ENCODE measurements around the gene RPS6KA6.

Gene RPS6KA6

DNA sequence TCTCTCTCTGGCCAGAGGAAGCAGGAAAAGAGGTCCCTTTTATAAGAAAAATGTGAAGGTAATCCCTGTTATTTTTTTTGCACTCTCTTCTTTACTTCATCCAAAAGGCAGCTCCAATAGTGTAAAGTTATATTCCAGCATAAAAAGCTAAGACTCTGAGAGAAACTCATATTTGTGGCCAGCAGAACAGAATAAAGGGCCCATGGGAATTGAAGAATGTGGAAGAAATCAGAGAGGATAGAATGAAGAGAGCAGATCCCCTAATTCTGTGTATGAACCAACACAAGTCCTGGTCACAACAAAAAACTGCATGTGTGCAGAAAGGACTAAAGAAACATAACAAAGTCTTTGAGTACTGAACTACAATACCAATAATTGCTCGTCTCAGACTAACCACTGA, 22.3 kb downstream of the RPS6KA6 start:
- no peak for TF ChIP-seq ZC3H10 (CRISPR knock-in tag; IDR thresholded peaks at IDR 0.05)
- TF ChIP-seq CSDC2 (CRISPR knock-in tag; IDR thresholded peaks at IDR 0.05), result no peak
- TF ChIP-seq ZNF565 (CRISPR knock-in tag; conservative IDR thresholded peaks at IDR 0.05; ENCODE audit: low read depth), result no peak
- no peak for TF ChIP-seq ZFP30 (CRISPR knock-in tag; IDR thresholded peaks at IDR 0.05)
- no peak for TF ChIP-seq TCF4 (CRISPR knock-in tag; IDR thresholded peaks at IDR 0.05; ENCODE audit: borderline replicate concordance)
- no peak for TF ChIP-seq ESRRG (CRISPR knock-in tag; IDR thresholded peaks at IDR 0.05)
- TF ChIP-seq TOX (CRISPR knock-in tag; IDR thresholded peaks at IDR 0.05; ENCODE audit: borderline replicate concordance), result no peak
- ATAC-seq, result no peak

DNA sequence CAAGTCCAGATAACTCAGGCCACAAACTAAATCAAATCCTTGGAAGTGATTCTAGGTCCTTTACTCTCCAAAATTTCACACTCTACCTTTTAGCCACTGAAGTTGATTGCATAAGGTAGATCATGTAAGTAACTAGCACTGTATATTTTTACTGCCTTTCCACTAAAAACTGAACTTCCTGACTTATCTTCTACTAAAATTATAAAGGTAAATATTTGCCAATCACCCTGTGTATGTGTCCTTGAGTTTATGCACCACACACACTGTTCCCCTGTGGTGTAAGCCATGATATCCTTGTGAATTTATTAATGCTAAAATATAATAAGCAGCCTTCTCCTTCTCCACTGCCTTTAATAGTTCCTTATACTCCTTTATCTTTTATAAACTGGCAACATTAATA, 25.6 kb downstream of the RPS6KA6 start:
- no peak for ATAC-seq
- no peak for TF ChIP-seq ZNF8 (CRISPR knock-in tag; IDR thresholded peaks at IDR 0.05)
- TF ChIP-seq, protein P1, sequence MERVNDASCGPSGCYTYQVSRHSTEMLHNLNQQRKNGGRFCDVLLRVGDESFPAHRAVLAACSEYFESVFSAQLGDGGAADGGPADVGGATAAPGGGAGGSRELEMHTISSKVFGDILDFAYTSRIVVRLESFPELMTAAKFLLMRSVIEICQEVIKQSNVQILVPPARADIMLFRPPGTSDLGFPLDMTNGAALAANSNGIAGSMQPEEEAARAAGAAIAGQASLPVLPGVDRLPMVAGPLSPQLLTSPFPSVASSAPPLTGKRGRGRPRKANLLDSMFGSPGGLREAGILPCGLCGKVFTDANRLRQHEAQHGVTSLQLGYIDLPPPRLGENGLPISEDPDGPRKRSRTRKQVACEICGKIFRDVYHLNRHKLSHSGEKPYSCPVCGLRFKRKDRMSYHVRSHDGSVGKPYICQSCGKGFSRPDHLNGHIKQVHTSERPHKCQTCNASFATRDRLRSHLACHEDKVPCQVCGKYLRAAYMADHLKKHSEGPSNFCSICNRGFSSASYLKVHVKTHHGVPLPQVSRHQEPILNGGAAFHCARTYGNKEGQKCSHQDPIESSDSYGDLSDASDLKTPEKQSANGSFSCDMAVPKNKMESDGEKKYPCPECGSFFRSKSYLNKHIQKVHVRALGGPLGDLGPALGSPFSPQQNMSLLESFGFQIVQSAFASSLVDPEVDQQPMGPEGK (CRISPR knock-in tag; IDR thresholded peaks at IDR 0.05; ENCODE audit: borderline replicate concordance), result no peak
- TF ChIP-seq, protein P2, sequence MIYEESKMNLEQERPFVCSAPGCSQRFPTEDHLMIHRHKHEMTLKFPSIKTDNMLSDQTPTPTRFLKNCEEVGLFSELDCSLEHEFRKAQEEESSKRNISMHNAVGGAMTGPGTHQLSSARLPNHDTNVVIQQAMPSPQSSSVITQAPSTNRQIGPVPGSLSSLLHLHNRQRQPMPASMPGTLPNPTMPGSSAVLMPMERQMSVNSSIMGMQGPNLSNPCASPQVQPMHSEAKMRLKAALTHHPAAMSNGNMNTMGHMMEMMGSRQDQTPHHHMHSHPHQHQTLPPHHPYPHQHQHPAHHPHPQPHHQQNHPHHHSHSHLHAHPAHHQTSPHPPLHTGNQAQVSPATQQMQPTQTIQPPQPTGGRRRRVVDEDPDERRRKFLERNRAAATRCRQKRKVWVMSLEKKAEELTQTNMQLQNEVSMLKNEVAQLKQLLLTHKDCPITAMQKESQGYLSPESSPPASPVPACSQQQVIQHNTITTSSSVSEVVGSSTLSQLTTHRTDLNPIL (CRISPR knock-in tag; IDR thresholded peaks at IDR 0.05; ENCODE audit: low read depth), result no peak
- TF ChIP-seq, protein P3, sequence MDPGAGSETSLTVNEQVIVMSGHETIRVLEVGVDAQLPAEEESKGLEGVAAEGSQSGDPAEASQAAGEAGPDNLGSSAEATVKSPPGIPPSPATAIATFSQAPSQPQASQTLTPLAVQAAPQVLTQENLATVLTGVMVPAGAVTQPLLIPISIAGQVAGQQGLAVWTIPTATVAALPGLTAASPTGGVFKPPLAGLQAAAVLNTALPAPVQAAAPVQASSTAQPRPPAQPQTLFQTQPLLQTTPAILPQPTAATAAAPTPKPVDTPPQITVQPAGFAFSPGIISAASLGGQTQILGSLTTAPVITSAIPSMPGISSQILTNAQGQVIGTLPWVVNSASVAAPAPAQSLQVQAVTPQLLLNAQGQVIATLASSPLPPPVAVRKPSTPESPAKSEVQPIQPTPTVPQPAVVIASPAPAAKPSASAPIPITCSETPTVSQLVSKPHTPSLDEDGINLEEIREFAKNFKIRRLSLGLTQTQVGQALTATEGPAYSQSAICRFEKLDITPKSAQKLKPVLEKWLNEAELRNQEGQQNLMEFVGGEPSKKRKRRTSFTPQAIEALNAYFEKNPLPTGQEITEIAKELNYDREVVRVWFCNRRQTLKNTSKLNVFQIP (CRISPR knock-in tag; IDR thresholded peaks at IDR 0.05; ENCODE audit: borderline replicate concordance, low read depth), result no peak
- TF ChIP-seq ZFP30 (CRISPR knock-in tag; IDR thresholded peaks at IDR 0.05), result no peak
- TF ChIP-seq GLIS3 (CRISPR knock-in tag; IDR thresholded peaks at IDR 0.05), result no peak
- TF ChIP-seq ARNTL (CRISPR knock-in tag; IDR thresholded peaks at IDR 0.05; ENCODE audit: borderline replicate concordance, low read depth), result no peak
- TF ChIP-seq PPARA (CRISPR knock-in tag; IDR thresholded peaks at IDR 0.05; ENCODE audit: borderline replicate concordance), result no peak
- no peak for TF ChIP-seq ZNF70 (CRISPR knock-in tag; IDR thresholded peaks at IDR 0.05)
- no peak for TF ChIP-seq ISL1 (CRISPR knock-in tag; IDR thresholded peaks at IDR 0.05)
- TF ChIP-seq ESRRG (CRISPR knock-in tag; IDR thresholded peaks at IDR 0.05), result no peak

DNA sequence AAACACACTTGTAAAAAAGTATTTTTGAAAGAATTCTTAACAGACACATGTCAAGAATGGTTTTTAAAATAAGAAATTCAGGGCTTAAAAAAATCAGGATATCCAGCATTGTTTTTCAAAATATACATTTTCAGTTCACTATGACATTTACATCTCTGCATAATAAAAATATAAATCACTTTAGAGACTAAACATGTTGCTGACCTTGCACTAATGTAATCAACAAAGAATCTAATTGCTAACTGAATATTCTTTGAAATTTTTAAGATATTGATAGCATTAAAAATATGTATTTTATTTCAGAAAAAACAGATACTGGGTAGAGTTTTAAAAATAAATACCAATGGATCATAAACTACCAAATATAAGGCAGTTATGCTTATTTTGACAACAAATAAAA, 26.4 kb downstream of the RPS6KA6 start:
- ATAC-seq, result no peak
- no peak for TF ChIP-seq OSR1 (CRISPR knock-in tag; IDR thresholded peaks at IDR 0.05)

DNA sequence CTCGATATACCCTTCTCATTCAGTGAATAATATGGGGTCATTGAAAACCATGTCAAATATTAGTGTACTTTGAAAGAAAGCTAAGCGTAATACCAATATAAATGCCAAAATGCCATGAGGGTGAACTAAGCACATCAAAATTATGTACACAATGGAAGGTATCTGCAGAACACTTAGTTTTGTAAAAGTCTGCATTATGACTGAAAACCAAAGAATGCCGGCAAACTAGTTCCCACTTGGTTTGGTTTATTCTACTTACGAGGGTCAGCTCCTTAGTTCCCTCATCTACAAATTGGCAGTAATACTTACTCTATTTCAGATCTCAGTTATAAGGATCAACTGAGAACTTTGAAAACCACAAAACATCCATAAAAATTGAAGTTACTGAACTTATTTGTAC, 27.3 kb downstream of the RPS6KA6 start:
- TF ChIP-seq ESRRG (CRISPR knock-in tag; IDR thresholded peaks at IDR 0.05) (no peak), BACH2 (CRISPR knock-in tag; IDR thresholded peaks at IDR 0.05; ENCODE audit: borderline replicate concordance) (no peak), RARB (CRISPR knock-in tag; IDR thresholded peaks at IDR 0.05) (no peak), TOX (CRISPR knock-in tag; IDR thresholded peaks at IDR 0.05; ENCODE audit: borderline replicate concordance) (no peak), OSR1 (CRISPR knock-in tag; IDR thresholded peaks at IDR 0.05) (no peak), ZFP3 (CRISPR knock-in tag; IDR thresholded peaks at IDR 0.05) (no peak), ISL1 (CRISPR knock-in tag; IDR thresholded peaks at IDR 0.05) (no peak), ARNTL (CRISPR knock-in tag; IDR thresholded peaks at IDR 0.05; ENCODE audit: borderline replicate concordance, low read depth) (no peak), TCF4 (CRISPR knock-in tag; IDR thresholded peaks at IDR 0.05; ENCODE audit: borderline replicate concordance) (no peak)
- TF ChIP-seq, protein P4, sequence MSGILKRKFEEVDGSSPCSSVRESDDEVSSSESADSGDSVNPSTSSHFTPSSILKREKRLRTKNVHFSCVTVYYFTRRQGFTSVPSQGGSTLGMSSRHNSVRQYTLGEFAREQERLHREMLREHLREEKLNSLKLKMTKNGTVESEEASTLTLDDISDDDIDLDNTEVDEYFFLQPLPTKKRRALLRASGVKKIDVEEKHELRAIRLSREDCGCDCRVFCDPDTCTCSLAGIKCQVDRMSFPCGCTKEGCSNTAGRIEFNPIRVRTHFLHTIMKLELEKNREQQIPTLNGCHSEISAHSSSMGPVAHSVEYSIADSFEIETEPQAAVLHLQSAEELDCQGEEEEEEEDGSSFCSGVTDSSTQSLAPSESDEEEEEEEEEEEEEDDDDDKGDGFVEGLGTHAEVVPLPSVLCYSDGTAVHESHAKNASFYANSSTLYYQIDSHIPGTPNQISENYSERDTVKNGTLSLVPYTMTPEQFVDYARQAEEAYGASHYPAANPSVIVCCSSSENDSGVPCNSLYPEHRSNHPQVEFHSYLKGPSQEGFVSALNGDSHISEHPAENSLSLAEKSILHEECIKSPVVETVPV (CRISPR knock-in tag; IDR thresholded peaks at IDR 0.05), result no peak
- TF ChIP-seq, protein P5, sequence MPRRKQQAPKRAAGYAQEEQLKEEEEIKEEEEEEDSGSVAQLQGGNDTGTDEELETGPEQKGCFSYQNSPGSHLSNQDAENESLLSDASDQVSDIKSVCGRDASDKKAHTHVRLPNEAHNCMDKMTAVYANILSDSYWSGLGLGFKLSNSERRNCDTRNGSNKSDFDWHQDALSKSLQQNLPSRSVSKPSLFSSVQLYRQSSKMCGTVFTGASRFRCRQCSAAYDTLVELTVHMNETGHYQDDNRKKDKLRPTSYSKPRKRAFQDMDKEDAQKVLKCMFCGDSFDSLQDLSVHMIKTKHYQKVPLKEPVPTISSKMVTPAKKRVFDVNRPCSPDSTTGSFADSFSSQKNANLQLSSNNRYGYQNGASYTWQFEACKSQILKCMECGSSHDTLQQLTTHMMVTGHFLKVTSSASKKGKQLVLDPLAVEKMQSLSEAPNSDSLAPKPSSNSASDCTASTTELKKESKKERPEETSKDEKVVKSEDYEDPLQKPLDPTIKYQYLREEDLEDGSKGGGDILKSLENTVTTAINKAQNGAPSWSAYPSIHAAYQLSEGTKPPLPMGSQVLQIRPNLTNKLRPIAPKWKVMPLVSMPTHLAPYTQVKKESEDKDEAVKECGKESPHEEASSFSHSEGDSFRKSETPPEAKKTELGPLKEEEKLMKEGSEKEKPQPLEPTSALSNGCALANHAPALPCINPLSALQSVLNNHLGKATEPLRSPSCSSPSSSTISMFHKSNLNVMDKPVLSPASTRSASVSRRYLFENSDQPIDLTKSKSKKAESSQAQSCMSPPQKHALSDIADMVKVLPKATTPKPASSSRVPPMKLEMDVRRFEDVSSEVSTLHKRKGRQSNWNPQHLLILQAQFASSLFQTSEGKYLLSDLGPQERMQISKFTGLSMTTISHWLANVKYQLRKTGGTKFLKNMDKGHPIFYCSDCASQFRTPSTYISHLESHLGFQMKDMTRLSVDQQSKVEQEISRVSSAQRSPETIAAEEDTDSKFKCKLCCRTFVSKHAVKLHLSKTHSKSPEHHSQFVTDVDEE (CRISPR knock-in tag; IDR thresholded peaks at IDR 0.05), result no peak
- TF ChIP-seq, protein P2 (CRISPR knock-in tag; IDR thresholded peaks at IDR 0.05; ENCODE audit: low read depth), result no peak
- ATAC-seq, result no peak
